GM18907 (cell line): ENCODE data around the gene NKX2-2.

Source experiments
- ATAC-seq: cut with Tn5 transposase; IDR thresholded peaks from one replicate; pipeline ENCODE4 v1.9.1; 2021; ENCODE audit warnings: mild to moderate bottlenecking, moderate library complexity; ENCODE audit not compliant: unreplicated experiment

Gene NKX2-2

DNA sequence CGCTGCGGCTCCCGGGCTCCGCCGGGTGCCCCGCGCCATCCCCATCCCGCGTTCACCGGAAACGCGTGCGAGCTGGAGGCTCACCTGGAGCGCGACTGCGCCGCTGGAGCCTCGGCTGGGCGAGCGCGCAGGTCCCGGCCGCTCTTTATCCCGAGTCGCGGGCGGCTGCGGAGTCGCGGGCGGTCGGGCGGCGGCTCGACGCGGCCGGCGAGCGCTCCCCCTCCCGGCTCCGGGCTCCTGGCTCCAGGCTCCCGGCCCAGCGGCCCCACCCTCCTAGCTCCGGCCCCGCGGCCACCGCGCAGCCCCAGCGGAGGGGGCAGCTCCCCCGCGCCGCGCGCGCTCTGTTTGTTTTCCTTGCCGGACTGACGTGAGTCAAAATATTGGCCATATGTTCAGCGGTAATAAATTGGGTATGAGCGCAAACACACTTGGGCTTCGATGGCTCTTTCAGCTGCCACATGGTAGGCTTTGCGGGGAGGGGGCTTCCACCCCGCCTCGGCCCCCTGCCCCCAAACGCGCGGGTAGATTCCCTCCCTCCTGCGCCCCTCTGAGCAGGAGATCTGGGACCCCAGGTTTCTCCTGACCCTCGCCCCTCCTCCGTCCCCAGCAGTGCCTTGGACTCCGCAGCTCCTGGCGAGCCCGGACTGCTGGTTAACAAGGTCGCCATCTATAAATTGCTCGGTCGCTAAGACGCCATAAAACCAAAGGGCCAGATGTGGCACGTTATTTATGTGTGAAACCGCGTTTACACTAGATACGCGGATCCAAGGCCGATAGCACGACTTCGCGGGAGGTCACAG is 8.8 kb upstream of the NKX2-2 start:
- ATAC-seq = no peak

- ATAC-seq = no peak
Measured at GRCh38 chr20:21521596-21522480, 8.0 kb upstream of the NKX2-2 start.

- ATAC-seq = no peak
Measured at GRCh38 chr20:21520702-21521595, 7.1 kb upstream of the NKX2-2 start.

DNA sequence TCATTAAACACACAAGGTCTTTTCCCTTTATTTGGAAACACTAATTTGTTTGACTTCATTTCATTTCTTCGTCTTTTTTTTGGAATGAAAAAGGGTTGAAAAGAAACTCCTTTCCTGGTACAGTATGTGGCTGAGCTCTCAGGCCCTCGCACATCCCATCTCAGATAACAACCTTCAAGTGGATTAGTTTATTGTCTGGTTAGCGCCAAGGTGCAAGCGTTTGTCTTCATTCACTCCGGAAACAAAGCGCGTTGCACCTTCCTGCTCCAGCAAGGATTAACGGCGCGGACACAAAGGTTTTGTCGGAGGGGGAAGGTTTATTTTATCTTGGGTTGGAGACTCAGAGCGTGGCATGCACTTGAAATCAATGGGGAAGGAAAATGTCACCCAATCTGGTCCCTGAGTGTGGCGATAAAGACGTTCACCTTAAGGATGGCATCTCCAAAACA is 5.3 kb upstream of the NKX2-2 start:
- ATAC-seq = no peak

GRCh38 chr20:21518292-21518991 is 4.6 kb upstream of the NKX2-2 start:
- no peak for ATAC-seq

DNA sequence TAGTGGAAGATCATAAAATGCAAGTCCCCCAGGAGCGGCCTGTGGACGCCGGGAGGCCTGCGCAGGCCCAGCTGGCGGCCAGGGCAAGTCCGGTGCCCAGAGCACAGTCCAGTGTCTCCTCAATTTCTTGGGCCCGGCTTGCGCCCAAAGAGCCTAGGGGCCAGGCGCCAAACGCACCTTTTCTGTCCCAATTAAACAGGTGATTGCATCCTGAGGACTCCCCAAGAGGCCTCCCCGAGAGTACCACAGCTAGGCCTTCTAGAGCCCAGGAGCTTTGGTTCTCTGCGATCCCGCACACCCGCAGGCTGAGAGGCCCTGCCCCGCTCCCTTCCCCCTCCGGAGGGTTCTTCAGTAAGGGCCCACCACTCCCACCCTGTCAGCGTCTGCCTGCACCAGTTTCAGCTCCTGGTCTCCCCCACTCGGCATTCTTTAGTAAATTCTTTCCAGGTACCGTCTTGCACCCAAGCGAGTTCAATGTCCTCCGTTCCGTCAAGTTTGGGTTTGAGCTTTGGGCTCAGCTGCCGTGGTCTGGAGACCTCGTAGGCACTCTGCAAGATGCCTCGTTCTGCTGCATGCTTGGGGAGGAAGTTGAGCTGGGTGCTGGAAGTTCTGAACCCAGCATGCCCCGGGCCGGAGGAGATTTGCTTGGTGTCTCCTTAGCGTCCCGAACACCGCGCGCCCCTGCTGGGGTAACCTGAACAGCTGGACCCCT is 3.9 kb upstream of the NKX2-2 start:
- no peak for ATAC-seq

- no peak for ATAC-seq
Measured at GRCh38 chr20:21516861-21517565, 3.1 kb upstream of the NKX2-2 start.

DNA sequence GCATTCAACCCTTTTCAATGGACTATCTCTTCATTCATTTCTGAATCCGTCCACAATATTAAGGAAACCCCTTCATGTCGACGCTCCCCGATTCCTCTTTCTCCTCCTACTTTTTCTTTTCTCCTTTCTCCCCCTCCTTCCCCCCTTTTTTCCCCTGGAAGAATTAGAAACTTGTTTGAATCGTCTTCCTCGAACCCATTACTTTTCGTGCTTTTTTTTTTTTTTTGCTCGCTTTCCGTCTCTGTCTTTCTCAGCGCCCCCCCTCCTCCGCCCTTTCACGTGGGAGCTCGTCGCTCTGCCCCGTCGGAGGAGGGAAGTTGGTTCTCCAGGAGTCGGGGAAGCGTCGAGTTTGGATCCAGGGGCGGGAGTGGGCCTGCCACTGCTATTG is 2.3 kb upstream of the NKX2-2 start:
- no peak for ATAC-seq

DNA sequence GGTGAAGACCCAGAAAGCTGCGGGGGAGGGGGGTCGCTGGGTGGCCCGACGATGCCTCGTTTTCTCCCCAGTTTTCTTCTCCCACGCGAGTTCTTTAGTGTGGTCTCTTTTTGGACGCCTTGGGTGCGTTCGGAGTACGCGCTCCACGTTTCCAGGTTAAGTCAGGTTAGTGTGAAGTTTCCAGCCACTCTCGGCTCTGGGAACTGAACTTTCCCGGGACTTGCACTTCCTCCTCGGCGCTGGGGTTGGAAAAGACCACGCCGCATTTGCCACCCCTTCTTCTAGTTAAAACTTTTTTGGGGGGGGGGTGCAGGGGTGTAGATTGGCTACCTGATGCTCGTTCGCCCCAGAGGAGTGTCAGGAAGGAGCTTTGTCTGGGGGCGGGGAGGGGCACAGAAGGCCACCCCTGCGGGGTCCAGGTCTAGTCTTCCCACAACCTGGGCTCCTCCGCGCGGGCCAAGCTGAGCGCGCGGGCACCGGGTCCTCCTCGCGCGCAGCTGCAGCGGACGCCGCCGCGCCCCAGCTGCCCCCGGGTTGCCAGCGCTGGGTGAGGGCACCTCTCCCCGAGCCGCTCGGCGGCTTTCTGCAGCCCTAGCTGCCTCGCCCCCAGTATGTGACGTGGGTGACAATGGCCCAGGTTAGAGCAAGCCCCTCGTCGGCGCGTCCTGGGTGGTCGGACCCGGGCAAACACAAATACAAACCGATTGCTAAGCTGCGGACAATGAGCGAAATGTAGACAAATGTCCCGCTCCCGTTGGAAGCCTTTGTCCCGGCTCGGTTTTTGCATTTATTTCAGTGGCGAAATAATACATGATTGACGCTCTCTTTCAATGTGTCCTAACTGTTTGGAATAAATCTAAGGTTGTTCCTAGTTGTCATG is 1.7 kb upstream of the NKX2-2 start:
- no peak for ATAC-seq

DNA sequence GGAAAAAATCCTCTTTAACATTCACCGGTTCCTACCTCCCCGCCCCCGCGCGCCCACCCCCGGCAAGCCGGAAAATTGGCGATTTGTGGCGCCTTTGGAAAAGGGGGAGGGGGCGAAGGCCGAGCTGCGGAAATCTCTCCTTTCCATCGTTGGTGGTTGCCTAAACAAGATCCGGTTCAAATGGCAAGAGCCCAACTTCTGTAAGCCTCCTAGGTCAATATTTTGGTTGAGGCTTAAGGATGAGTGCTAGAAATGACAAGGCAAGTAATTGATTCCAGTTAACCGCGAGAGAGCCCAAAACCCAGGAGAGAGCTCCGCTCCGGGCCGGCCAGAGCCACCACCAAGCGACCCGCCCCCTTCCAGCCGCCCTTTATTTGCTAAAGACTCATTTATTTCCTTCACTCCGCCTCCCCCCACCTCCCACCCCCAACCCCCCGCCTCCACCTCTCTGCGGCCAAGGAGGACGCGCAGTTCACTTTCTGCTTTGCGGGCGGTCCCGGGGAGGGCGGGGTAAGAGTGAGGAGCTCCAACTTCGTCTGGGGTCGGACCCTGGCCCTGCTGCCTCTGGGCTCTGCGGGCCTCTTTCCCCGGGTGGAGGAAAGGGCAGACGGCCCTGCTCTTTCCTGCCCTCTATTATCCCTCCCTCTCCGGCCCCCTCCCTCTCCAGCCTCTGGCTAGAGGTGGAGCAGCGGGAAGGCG is 838 bp upstream of the NKX2-2 start:
- no peak for ATAC-seq

GRCh38 chr20:21513181-21513663 is 642 bp downstream of the NKX2-2 start:
- ATAC-seq = no peak

DNA sequence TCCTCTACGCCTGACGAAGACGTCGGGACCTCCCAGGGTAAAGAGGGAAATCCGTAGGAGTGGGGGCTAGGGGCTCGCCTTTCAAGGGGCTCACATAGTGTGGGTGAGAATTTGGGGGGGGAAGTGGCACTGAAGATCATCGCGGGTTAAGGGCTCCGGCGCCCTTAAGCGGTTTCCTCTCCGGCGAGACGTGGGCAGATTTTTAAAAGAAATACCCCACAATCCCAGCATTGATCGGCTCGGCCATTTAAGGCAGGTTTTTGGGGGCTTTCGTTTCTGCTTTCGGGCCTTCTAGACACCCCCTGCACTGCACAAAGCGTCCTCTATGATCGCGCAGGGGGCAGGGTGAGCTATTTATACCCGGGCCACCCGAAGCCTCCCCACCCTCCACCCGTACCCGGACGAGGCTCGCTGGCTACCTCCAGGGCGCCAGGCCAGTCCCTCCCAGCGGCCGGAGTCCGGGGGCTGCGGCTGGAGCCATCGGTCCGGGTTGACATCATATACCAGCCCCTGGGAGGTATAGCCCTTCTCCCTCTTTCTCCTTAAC is 1.2 kb downstream of the NKX2-2 start:
- ATAC-seq = no peak

DNA sequence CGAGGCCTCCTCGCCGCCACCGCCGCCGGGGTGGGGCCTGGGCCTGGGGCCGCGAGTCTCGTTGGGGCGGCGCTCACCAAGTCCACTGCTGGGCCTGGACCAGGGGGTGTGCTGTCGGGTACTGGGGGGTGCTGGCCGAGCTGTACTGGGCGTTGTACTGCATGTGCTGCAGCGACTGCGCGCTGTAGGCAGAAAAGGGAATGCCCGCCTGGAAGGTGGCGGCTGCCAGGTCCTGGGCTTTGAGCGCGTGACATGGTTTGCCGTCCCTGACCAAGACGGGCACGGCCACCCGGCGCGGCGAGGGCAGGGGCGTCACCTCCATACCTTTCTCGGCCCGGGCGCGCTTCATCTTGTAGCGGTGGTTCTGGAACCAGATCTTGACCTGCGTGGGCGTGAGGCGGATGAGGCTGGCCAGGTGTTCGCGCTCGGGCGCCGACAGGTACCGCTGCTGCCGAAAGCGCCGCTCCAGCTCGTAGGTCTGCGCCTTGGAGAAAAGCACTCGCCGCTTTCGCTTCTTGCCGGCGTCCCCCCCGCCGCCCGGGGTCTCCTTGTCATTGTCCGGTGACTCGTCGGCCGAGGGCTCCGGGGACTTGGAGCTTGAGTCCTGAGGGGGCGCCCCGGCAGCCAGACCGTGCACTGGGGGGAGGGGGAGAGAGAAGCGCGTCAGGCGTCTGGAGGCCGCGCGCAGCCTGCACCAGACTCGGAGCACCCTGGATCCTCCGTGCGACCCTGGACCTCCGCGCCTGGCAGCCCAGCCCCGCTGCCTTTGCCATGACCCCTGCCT is 1.8 kb downstream of the NKX2-2 start:
- ATAC-seq = no peak

- no peak for ATAC-seq
Measured at GRCh38 chr20:21511485-21511849, 2.4 kb downstream of the NKX2-2 start.

- ATAC-seq = no peak
Measured at GRCh38 chr20:21510414-21511384, 3.2 kb downstream of the NKX2-2 start.
